ENCODE results near the gene SLC35F1. TPM values are rescaled to one million over a fixed set of nuclear protein-coding genes. Genes with fewer than 3 reads are reported as not detected.

The SLC35F1 gene
- total and polyA plus RNA-seq, 5 donors from 2014 or later = not detected

DNA sequence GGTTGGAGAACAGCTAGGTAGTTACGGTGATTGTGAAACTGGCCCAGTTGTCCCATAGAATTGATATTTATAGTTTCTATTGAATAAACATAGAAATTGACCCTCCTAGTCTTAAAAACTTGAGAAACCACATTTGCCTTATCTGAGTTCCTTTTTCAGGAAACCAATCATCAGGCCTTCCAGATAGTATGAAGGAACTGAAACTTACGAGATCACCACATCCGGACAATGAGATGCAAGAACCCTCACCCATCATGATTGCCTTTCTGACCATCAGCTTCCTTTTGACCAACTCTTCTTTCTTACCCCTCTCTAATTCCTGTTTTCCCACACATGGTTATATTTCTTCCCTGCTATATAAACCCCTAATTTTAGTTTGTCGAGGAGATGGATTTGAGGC is 21.8 kb downstream of the SLC35F1 start:
- Histone ChIP-seq H3K4me1 (ENCODE audit: control insufficient read depth, insufficient read depth, low read length, poor library complexity, severe bottlenecking) (no peaks in the 10 kb centered on the region), H3K4me3 (ENCODE audit: low read depth, low read length) (no peak overlapping the region), H3K36me3 (ENCODE audit: control insufficient read depth, insufficient read depth, low read length) (no peaks in the 10 kb centered on the region), H3K27me3 (ENCODE audit: control insufficient read depth, insufficient read depth, low read length) (no peaks in the 10 kb centered on the region), H3K27ac (ENCODE audit: insufficient read depth, low read length, poor library complexity, severe bottlenecking) (no peak overlapping the region), H3K9me3 (ENCODE audit: control insufficient read depth in 2 of 2, low read length in 2 of 2) (peaks cover 9 to 19% of the 10 kb centered on the region in 2 experiments)
- DNase-seq (no peak), ATAC-seq (ENCODE audit: low read depth in 2 of 2) (no peak)
- Mint-ChIP-seq H3K27ac (no peak overlapping the region), H3K4me1 (no peaks in the 10 kb centered on the region), H3K9me3 (peaks cover 3 to 21% (median 10%) of the 10 kb centered on the region in 7 donors), H3K27me3 (no peaks in the 10 kb centered on the region), H3K36me3 (no peaks in the 10 kb centered on the region), H3K4me3 (no peak overlapping the region)

- Histone ChIP-seq H3K9me3 (ENCODE audit: control insufficient read depth in 2 of 2, low read length in 2 of 2) (peaks cover 9 to 19% of the 10 kb centered on the region in 2 experiments), H3K4me3 (ENCODE audit: low read depth, low read length) (no peak overlapping the region), H3K27ac (ENCODE audit: insufficient read depth, low read length, poor library complexity, severe bottlenecking) (no peak overlapping the region), H3K4me1 (ENCODE audit: control insufficient read depth, insufficient read depth, low read length, poor library complexity, severe bottlenecking) (no peaks in the 10 kb centered on the region), H3K27me3 (ENCODE audit: control insufficient read depth, insufficient read depth, low read length) (no peaks in the 10 kb centered on the region), H3K36me3 (ENCODE audit: control insufficient read depth, insufficient read depth, low read length) (no peaks in the 10 kb centered on the region)
- Mint-ChIP-seq H3K9me3 (peaks cover 3 to 21% (median 10%) of the 10 kb centered on the region in 7 donors), H3K36me3 (no peaks in the 10 kb centered on the region), H3K4me3 (no peak overlapping the region), H3K27ac (no peak overlapping the region), H3K27me3 (no peaks in the 10 kb centered on the region), H3K4me1 (no peaks in the 10 kb centered on the region)
- ATAC-seq (ENCODE audit: low read depth in 2 of 2) (no peak), DNase-seq (no peak)
These were observed 22.4 kb downstream of the SLC35F1 start for GRCh38 chr6:117929501-117929900.

- Mint-ChIP-seq H3K27me3 (no peaks in the 10 kb centered on the region), H3K4me3 (no peak overlapping the region)
These were observed 23.6 kb downstream of the SLC35F1 start for GRCh38 chr6:117930645-117931044.

GRCh38 chr6:117932001-117932400 is 24.9 kb downstream of the SLC35F1 start:
- ATAC-seq (ENCODE audit: low read depth in 2 of 2) = no peak
- no peaks in the 10 kb centered on the region for H3K27me3 ChIP-seq (ENCODE audit: control insufficient read depth, insufficient read depth, low read length)

More at GRCh38 chr6:117930645-117931044, 23.6 kb downstream of the SLC35F1 start:
- H3K4me1 Mint-ChIP-seq = no peaks in the 10 kb centered on the region
- DNase-seq = no peak
- H3K9me3 ChIP-seq (ENCODE audit: control insufficient read depth in 2 of 2, low read length in 2 of 2) = peaks cover 9 to 19% of the 10 kb centered on the region in 2 experiments
- ATAC-seq (ENCODE audit: low read depth in 2 of 2) = no peak
- no peaks in the 10 kb centered on the region for H3K27me3 ChIP-seq (ENCODE audit: control insufficient read depth, insufficient read depth, low read length)
- H3K9me3 Mint-ChIP-seq = peaks cover 3 to 21% (median 7%) of the 10 kb centered on the region in 7 donors
- no peak overlapping the region for H3K27ac Mint-ChIP-seq
- H3K4me1 ChIP-seq (ENCODE audit: control insufficient read depth, insufficient read depth, low read length, poor library complexity, severe bottlenecking) = no peaks in the 10 kb centered on the region
- no peaks in the 10 kb centered on the region for H3K36me3 Mint-ChIP-seq
- no peak overlapping the region for H3K27ac ChIP-seq (ENCODE audit: insufficient read depth, low read length, poor library complexity, severe bottlenecking)
- no peak overlapping the region for H3K4me3 ChIP-seq (ENCODE audit: low read depth, low read length)
- H3K36me3 ChIP-seq (ENCODE audit: control insufficient read depth, insufficient read depth, low read length) = no peaks in the 10 kb centered on the region

DNA sequence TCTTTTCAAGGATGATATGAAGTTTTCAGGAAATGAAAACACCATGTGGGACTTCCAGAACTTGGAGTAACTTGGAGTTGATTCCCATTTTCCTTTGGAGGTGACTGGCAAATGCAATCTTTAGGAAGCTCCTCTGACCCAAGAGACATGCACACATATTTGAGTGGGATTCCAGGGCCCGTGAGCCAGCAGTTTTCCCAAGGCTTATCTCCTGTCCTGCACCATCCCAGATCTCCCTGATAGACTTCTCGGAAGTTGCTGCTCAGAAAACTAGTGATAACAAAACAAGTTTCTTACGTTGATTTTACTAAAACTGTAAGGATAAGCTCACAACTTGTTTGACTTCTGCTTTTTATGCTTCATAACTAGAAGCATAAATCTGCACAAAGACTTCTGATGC is 25.6 kb downstream of the SLC35F1 start:
- H3K36me3 Mint-ChIP-seq = no peaks in the 10 kb centered on the region
- H3K4me1 Mint-ChIP-seq = no peaks in the 10 kb centered on the region
- DNase-seq = no peak
- H3K4me3 Mint-ChIP-seq = no peak overlapping the region
- H3K9me3 ChIP-seq (ENCODE audit: control insufficient read depth in 2 of 2, low read length in 2 of 2) = peaks cover 9 to 19% of the 10 kb centered on the region in 2 experiments
- peaks cover 3 to 18% (median 5%) of the 10 kb centered on the region in 7 donors for H3K9me3 Mint-ChIP-seq
- no peaks in the 10 kb centered on the region for H3K36me3 ChIP-seq (ENCODE audit: control insufficient read depth, insufficient read depth, low read length)
- no peaks in the 10 kb centered on the region for H3K4me1 ChIP-seq (ENCODE audit: control insufficient read depth, insufficient read depth, low read length, poor library complexity, severe bottlenecking)
- H3K4me3 ChIP-seq (ENCODE audit: low read depth, low read length) = no peak overlapping the region
- H3K27me3 Mint-ChIP-seq = no peaks in the 10 kb centered on the region
- H3K27ac ChIP-seq (ENCODE audit: insufficient read depth, low read length, poor library complexity, severe bottlenecking) = no peak overlapping the region
- H3K27ac Mint-ChIP-seq = no peak overlapping the region
- no peaks in the 10 kb centered on the region for H3K27me3 ChIP-seq (ENCODE audit: control insufficient read depth, insufficient read depth, low read length)
- no peak for ATAC-seq (ENCODE audit: low read depth in 2 of 2)

More at GRCh38 chr6:117932001-117932400, 24.9 kb downstream of the SLC35F1 start:
- Histone ChIP-seq H3K4me1 (ENCODE audit: control insufficient read depth, insufficient read depth, low read length, poor library complexity, severe bottlenecking) (no peaks in the 10 kb centered on the region), H3K36me3 (ENCODE audit: control insufficient read depth, insufficient read depth, low read length) (no peaks in the 10 kb centered on the region), H3K9me3 (ENCODE audit: control insufficient read depth in 2 of 2, low read length in 2 of 2) (peaks cover 9 to 19% of the 10 kb centered on the region in 2 experiments), H3K4me3 (ENCODE audit: low read depth, low read length) (no peak overlapping the region), H3K27ac (ENCODE audit: insufficient read depth, low read length, poor library complexity, severe bottlenecking) (no peak overlapping the region)
- DNase-seq = no peak
- H3K27ac Mint-ChIP-seq = no peak overlapping the region
- no peaks in the 10 kb centered on the region for H3K4me1 Mint-ChIP-seq
- no peaks in the 10 kb centered on the region for H3K36me3 Mint-ChIP-seq
- H3K27me3 Mint-ChIP-seq = no peaks in the 10 kb centered on the region
- no peak overlapping the region for H3K4me3 Mint-ChIP-seq
- H3K9me3 Mint-ChIP-seq = peaks cover 3 to 21% (median 7%) of the 10 kb centered on the region in 7 donors

- DNase-seq (no peak), ATAC-seq (ENCODE audit: low read depth in 2 of 2) (no peak)
- no peaks in the 10 kb centered on the region for H3K4me1 ChIP-seq (ENCODE audit: control insufficient read depth, insufficient read depth, low read length, poor library complexity, severe bottlenecking)
- H3K9me3 ChIP-seq (ENCODE audit: control insufficient read depth in 2 of 2, low read length in 2 of 2) = peaks cover 7 to 14% of the 10 kb centered on the region in 2 experiments
- no peak overlapping the region for H3K4me3 ChIP-seq (ENCODE audit: low read depth, low read length)
- H3K4me1 Mint-ChIP-seq = no peaks in the 10 kb centered on the region
- H3K27me3 ChIP-seq (ENCODE audit: control insufficient read depth, insufficient read depth, low read length) = no peaks in the 10 kb centered on the region
- no peak overlapping the region for H3K27ac ChIP-seq (ENCODE audit: insufficient read depth, low read length, poor library complexity, severe bottlenecking)
- H3K36me3 ChIP-seq (ENCODE audit: control insufficient read depth, insufficient read depth, low read length) = no peaks in the 10 kb centered on the region
- no peak overlapping the region for H3K4me3 Mint-ChIP-seq
- H3K36me3 Mint-ChIP-seq = no peaks in the 10 kb centered on the region
- no peak overlapping the region for H3K27ac Mint-ChIP-seq
- H3K9me3 Mint-ChIP-seq = peaks cover 3 to 12% (median 4%) of the 10 kb centered on the region in 7 donors
- H3K27me3 Mint-ChIP-seq = no peaks in the 10 kb centered on the region
These were observed 26.4 kb downstream of the SLC35F1 start for GRCh38 chr6:117933471-117933870.

DNA sequence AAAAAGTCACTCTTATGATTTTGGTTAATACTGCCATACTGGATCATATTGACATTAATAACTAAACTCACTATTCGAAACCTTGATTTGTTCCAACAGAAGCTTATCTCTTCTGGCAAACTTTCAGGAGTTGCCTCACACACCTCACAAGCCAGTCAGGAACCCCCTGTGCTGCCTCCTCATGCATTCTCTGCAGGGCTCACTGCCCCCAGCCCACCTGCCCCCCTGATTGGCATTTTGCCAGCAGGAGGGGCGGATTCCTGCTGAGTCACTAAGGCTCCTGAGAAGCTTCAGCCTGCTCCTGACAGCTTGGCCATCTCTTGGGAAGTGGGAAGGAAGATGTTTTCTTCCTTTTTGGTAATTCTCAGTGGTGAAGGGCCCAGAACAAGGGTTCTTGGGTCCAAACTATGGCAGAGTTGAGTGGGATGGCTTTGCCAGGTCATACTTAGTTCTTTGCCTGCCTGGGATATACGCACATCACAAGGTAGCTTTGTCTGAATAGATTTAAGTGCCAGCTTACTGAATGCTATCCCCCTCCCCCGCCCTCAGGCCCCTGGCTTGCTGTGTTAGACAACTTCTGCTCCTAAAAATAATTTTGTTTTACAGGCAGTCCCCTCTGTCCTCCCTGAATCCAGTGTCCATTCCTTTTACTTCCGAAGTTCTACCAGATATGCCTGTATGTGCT is 31.4 kb downstream of the SLC35F1 start:
- H3K36me3 Mint-ChIP-seq = no peaks in the 10 kb centered on the region
- H3K4me3 Mint-ChIP-seq = no peak overlapping the region
- Histone ChIP-seq H3K4me1 (ENCODE audit: control insufficient read depth, insufficient read depth, low read length, poor library complexity, severe bottlenecking) (no peaks in the 10 kb centered on the region), H3K36me3 (ENCODE audit: control insufficient read depth, insufficient read depth, low read length) (no peaks in the 10 kb centered on the region), H3K9me3 (ENCODE audit: control insufficient read depth in 2 of 2, low read length in 2 of 2) (no peaks in the 10 kb centered on the region), H3K4me3 (ENCODE audit: low read depth, low read length) (no peak overlapping the region), H3K27ac (ENCODE audit: insufficient read depth, low read length, poor library complexity, severe bottlenecking) (no peak overlapping the region), H3K27me3 (ENCODE audit: control insufficient read depth, insufficient read depth, low read length) (no peaks in the 10 kb centered on the region)
- H3K9me3 Mint-ChIP-seq = peaks cover 0 to 4% (median 0%) of the 10 kb centered on the region in 7 donors
- no peaks in the 10 kb centered on the region for H3K27me3 Mint-ChIP-seq
- DNase-seq = no peak
- no peaks in the 10 kb centered on the region for H3K4me1 Mint-ChIP-seq
- ATAC-seq (ENCODE audit: low read depth in 2 of 2) = no peak
- no peak overlapping the region for H3K27ac Mint-ChIP-seq

GRCh38 chr6:117947234-117947633 is 40.2 kb downstream of the SLC35F1 start:
- H3K4me3 Mint-ChIP-seq = no peak overlapping the region
- DNase-seq = no peak
- H3K27ac Mint-ChIP-seq = no peak overlapping the region
- Histone ChIP-seq H3K27me3 (ENCODE audit: control insufficient read depth, insufficient read depth, low read length) (no peaks in the 10 kb centered on the region), H3K27ac (ENCODE audit: insufficient read depth, low read length, poor library complexity, severe bottlenecking) (no peak overlapping the region), H3K9me3 (ENCODE audit: control insufficient read depth in 2 of 2, low read length in 2 of 2) (no peaks in the 10 kb centered on the region), H3K36me3 (ENCODE audit: control insufficient read depth, insufficient read depth, low read length) (no peaks in the 10 kb centered on the region), H3K4me3 (ENCODE audit: low read depth, low read length) (no peak overlapping the region), H3K4me1 (ENCODE audit: control insufficient read depth, insufficient read depth, low read length, poor library complexity, severe bottlenecking) (no peaks in the 10 kb centered on the region)
- no peaks in the 10 kb centered on the region for H3K36me3 Mint-ChIP-seq
- ATAC-seq (ENCODE audit: low read depth in 2 of 2) = no peak
- no peaks in the 10 kb centered on the region for H3K4me1 Mint-ChIP-seq
- no peaks in the 10 kb centered on the region for H3K9me3 Mint-ChIP-seq
- no peaks in the 10 kb centered on the region for H3K27me3 Mint-ChIP-seq

All from CD4-positive, CD25-positive, alpha-beta regulatory T cell (primary cell).